A549 (cell line): ENCODE measurements around the gene KDM3A. TPM values are rescaled to one million over a fixed set of nuclear protein-coding genes. Genes with fewer than 3 reads are reported as not detected.

ENCODE experiments used
- ATAC-seq, 2 experiments: fragments of 200-7000 bp in 1 of 2; fragments of >200 bp in 1 of 2; cut with Nextera tagmentation in 1 of 2; cut with Tn5 transposase in 1 of 2; 3 replicates each; pipeline versions ENCODE4 v1.8.0 to v1.9.1; 2018 to 2020; ENCODE audit warnings: mild to moderate bottlenecking in 1 of 2, moderate library complexity in 1 of 2
- CTCF ChIA-PET: fragments of 300-600 bp; sonication (Branson Sonifier 250); formaldehyde crosslinking; extraction: SDS; loops from one replicate; lab custom pipeline; 2021; ENCODE audit warnings: antibody characterized with exemption, inconsistent platforms; lab: Yijun Ruan, JAX
- POLR2A ChIA-PET: fragments of 350-600 bp; formaldehyde crosslinking; extraction: SDS; loops from one replicate; lab custom pipeline; 2021; ENCODE audit warnings: antibody characterized with exemption, inconsistent platforms; lab: Yijun Ruan, JAX
- DNase-seq, 2 experiments: peaks; one replicate each; pipeline versions ENCODE4 v3.0.0 to v3.0.0-alpha.2; 2011 to 2016; ENCODE audit warnings: low read depth in 1 of 2, low spot score in 1 of 2
- FAIRE-seq: peaks from 2 replicates; lab custom pipeline; 2011; peaks lifted over from hg19 to GRCh38; lab: Jason Lieb, UNC
- H3K27ac ChIP-seq, 2 experiments: fragments of >200 bp; sonication (Bioruptor Twin); formaldehyde crosslinking; 3 replicates each; pipeline ENCODE4 v1.5.1; 2016 to 2017
- H3K4me1 ChIP-seq: fragments of >200 bp; sonication (Bioruptor Twin); formaldehyde crosslinking; 3 replicates; pipeline ENCODE4 v1.6.1; 2016
- H3K4me2 ChIP-seq: fragments of >200 bp; sonication (Bioruptor Twin); formaldehyde crosslinking; 3 replicates; pipeline ENCODE4 v1.6.1; 2016
- H3K4me3 ChIP-seq: fragments of >200 bp; sonication (Bioruptor Twin); formaldehyde crosslinking; 3 replicates; pipeline ENCODE4 v1.5.1; 2016
- H3K9me3 ChIP-seq: fragments of >200 bp; sonication (Bioruptor Twin); formaldehyde crosslinking; 3 replicates; pipeline ENCODE4 v1.6.1; 2016
- CBX8 ChIP-seq: fragments of 200-600 bp; sonication (generic); IDR thresholded peaks from 2 replicates; pipeline ENCODE4 v1.6.1; 2016
- CHD2 ChIP-seq: fragments of 150-350 bp; IDR thresholded peaks from 2 replicates; pipeline ENCODE4 v1.6.1; 2014; ENCODE audit warnings: low read length; ENCODE audit not compliant: partially characterized antibody
- CTCF ChIP-seq: fragments of >200 bp; sonication (Bioruptor Twin); formaldehyde crosslinking; IDR thresholded peaks from 3 replicates; pipeline ENCODE4 v1.5.1; 2016
- EHF ChIP-seq: fragments of 250-450 bp; sonication (Bioruptor Pico); IDR thresholded peaks from 2 replicates; pipeline ENCODE4 v1.5.0; 2020; ENCODE audit warnings: mild to moderate bottlenecking
- EHMT2 ChIP-seq: fragments of 200-600 bp; sonication (generic); IDR thresholded peaks from 2 replicates; pipeline ENCODE4 v1.6.1; 2016; ENCODE audit warnings: antibody characterized with exemption, low read depth, mild to moderate bottlenecking, moderate library complexity
- FOSB ChIP-seq: fragments of 250-450 bp; sonication (Bioruptor Pico); IDR thresholded peaks from 2 replicates; pipeline ENCODE4 v1.5.0; 2020; ENCODE audit warnings: mild to moderate bottlenecking, moderate library complexity
- GATA3 ChIP-seq: IDR thresholded peaks from 2 replicates; pipeline ENCODE4 v1.6.1; 2012; ENCODE audit warnings: borderline replicate concordance
- HDAC2 ChIP-seq: fragments of 200-600 bp; sonication (generic); IDR thresholded peaks from 2 replicates; pipeline ENCODE4 v1.6.1; 2016
- HEYL ChIP-seq: fragments of 250-450 bp; sonication (Bioruptor Pico); IDR thresholded peaks from 2 replicates; pipeline ENCODE4 v1.8.0; 2021; ENCODE audit warnings: mild to moderate bottlenecking, moderate library complexity
- HMGXB4 ChIP-seq: fragments of 250-450 bp; sonication (Bioruptor Pico); IDR thresholded peaks from 2 replicates; pipeline ENCODE4 v1.5.0; 2021; ENCODE audit warnings: mild to moderate bottlenecking, moderate library complexity, borderline replicate concordance
- HOXA7 ChIP-seq: fragments of 250-450 bp; sonication (Bioruptor Pico); IDR thresholded peaks from 2 replicates; pipeline ENCODE4 v1.5.0; 2020; ENCODE audit warnings: mild to moderate bottlenecking, moderate library complexity
- HOXB13 ChIP-seq: fragments of 250-450 bp; sonication (Bioruptor Pico); IDR thresholded peaks from 2 replicates; pipeline ENCODE4 v1.5.0; 2020; ENCODE audit warnings: low read depth, mild to moderate bottlenecking, moderate library complexity
- HOXB5 ChIP-seq: fragments of 250-450 bp; sonication (Bioruptor Pico); IDR thresholded peaks from 2 replicates; pipeline ENCODE4 v1.5.0; 2020; ENCODE audit warnings: mild to moderate bottlenecking, moderate library complexity
- JUNB ChIP-seq: fragments of >200 bp; sonication (Bioruptor Twin); formaldehyde crosslinking; IDR thresholded peaks from 2 replicates; pipeline ENCODE4 v1.6.1; 2016
- KDM5A ChIP-seq: fragments of 200-600 bp; sonication (generic); IDR thresholded peaks from 2 replicates; pipeline ENCODE4 v1.6.1; 2016; ENCODE audit warnings: antibody characterized with exemption, mild to moderate bottlenecking
- NPAS2 ChIP-seq: fragments of 250-450 bp; sonication (Bioruptor Pico); IDR thresholded peaks from 2 replicates; pipeline ENCODE4 v1.8.0; 2022; ENCODE audit warnings: mild to moderate bottlenecking, moderate library complexity, borderline replicate concordance
- PBX3 ChIP-seq: IDR thresholded peaks from 2 replicates; pipeline ENCODE4 v1.6.1; 2012
- RARB ChIP-seq: fragments of 250-450 bp; sonication (Bioruptor Pico); IDR thresholded peaks from 2 replicates; pipeline ENCODE4 v1.8.0; 2021; ENCODE audit warnings: mild to moderate bottlenecking, moderate library complexity
- RCOR1 ChIP-seq: fragments of 150-350 bp; IDR thresholded peaks from 2 replicates; pipeline ENCODE4 v1.6.1; 2014; ENCODE audit warnings: antibody characterized with exemption, low read length, low read depth
- RNF2 ChIP-seq: fragments of 200-600 bp; sonication (generic); IDR thresholded peaks from 2 replicates; pipeline ENCODE4 v1.6.1; 2016; ENCODE audit warnings: low read depth, mild to moderate bottlenecking, antibody characterized with exemption, moderate library complexity, borderline replicate concordance
- SREBF2 ChIP-seq: fragments of 450-650 bp; IDR thresholded peaks from 2 replicates; pipeline ENCODE4 v1.6.1; 2014; ENCODE audit warnings: mild to moderate bottlenecking, moderate library complexity
- TFCP2L1 ChIP-seq: fragments of 250-450 bp; sonication (Bioruptor Pico); IDR thresholded peaks from 2 replicates; pipeline ENCODE4 v1.5.0; 2021; ENCODE audit warnings: mild to moderate bottlenecking
- ZC3H11A ChIP-seq: fragments of 450-650 bp; IDR thresholded peaks from 2 replicates; pipeline ENCODE4 v1.6.1; 2014; ENCODE audit warnings: antibody characterized with exemption, mild to moderate bottlenecking
- ZFP36 ChIP-seq: fragments of 450-650 bp; IDR thresholded peaks from 2 replicates; pipeline ENCODE4 v1.6.1; 2014; ENCODE audit warnings: borderline replicate concordance; ENCODE audit not compliant: partially characterized antibody
- ZNF302 ChIP-seq: fragments of 250-450 bp; sonication (Bioruptor Pico); IDR thresholded peaks from 2 replicates; pipeline ENCODE4 v1.9.0; 2021; ENCODE audit warnings: inconsistent platforms, mild to moderate bottlenecking, moderate library complexity
- WGBS: methylation state at CpG from one replicate; pipeline ENCODE4 v1.1.6; 2017; ENCODE audit errors: missing lambda C conversion rate; 5-methylcytosine and 5-hydroxymethylcytosine counted together
- polyA plus RNA-seq, 4 experiments: library from polyadenylated mRNA; depleted of rRNA in 3 of 4; stranded (reverse); fragments of >200 nt; fragmentation: RNase III in 1 of 4; extraction: RNeasy Plus Mini Kit Qiagen cat#74134 plus additional on column Dnase treatment in 1 of 4; gene quantifications; 2 replicates in 3 of 4; 3 replicates in 1 of 4; pipeline ENCODE4 v1.2.3, GENCODE V29; 2011 to 2017

The KDM3A gene
- polyA plus RNA-seq, 2 of the 4 experiments (the other 2 are of a cell fraction): 21.2 to 57.0 TPM

GRCh38 chr2:86519349-86519748 is 78.2 kb downstream of the KDM3A start:
- 96% methylated on average over 1 of the region's 1 CpG for WGBS
- TF ChIP-seq CHD2: no peak
- no peak for TF ChIP-seq RARB (CRISPR knock-in tag)
- no peak for TF ChIP-seq EHF (CRISPR knock-in tag)
- DNase-seq (no peak), FAIRE-seq (peak; percentile 82), ATAC-seq (no peak)
- CTCF ChIA-PET: interaction anchor here (1.2 kb wide), 1 partner anchor 36 kb away, joined by 5 read pairs; no protein-coding TSS in a partner anchor
- Histone ChIP-seq H3K4me3 (no peak overlapping the region), H3K9me3 (peaks cover 9% of the 10 kb centered on the region; the same call in 2 of the 3 replicates), H3K4me1 (no peaks in the 10 kb centered on the region), H3K4me2 (no peak overlapping the region), H3K27ac (no peak overlapping the region)
- POLR2A ChIA-PET: no interaction called here

- Histone ChIP-seq H3K4me3 (no peak overlapping the region), H3K4me1 (no peaks in the 10 kb centered on the region), H3K27ac (no peak overlapping the region), H3K4me2 (no peak overlapping the region), H3K9me3 (peaks cover 9% of the 10 kb centered on the region; the same call in 2 of the 3 replicates)
- no peak for TF ChIP-seq CHD2
- WGBS: 94% methylated on average over 1 of the region's 1 CpG
- CTCF ChIA-PET: no interaction called here
- ATAC-seq: no peak
- POLR2A ChIA-PET: no interaction called here
- DNase-seq: peak in 1 of 2 experiments; percentile 35
- no peak for FAIRE-seq
These were observed 79.0 kb downstream of the KDM3A start for GRCh38 chr2:86520153-86520552.

GRCh38 chr2:86521922-86522321 is 80.8 kb downstream of the KDM3A start:
- Histone ChIP-seq H3K4me3 (no peak overlapping the region), H3K4me2 (no peak overlapping the region), H3K9me3 (peaks cover 9% of the 10 kb centered on the region; the same call in 2 of the 3 replicates), H3K4me1 (no peaks in the 10 kb centered on the region), H3K27ac (no peak overlapping the region)
- POLR2A ChIA-PET: interaction anchor here (0.6 kb wide), 1 partner anchor 85 kb away, joined by 4 read pairs; no protein-coding TSS in a partner anchor
- FAIRE-seq: no peak
- CTCF ChIA-PET: no interaction called here
- ATAC-seq: no peak
- no peak for DNase-seq
- 100% methylated on average over 1 of the region's 1 CpG for WGBS
- no peak for TF ChIP-seq TFCP2L1
- no peak for TF ChIP-seq ZNF302 (CRISPR knock-in tag)
- TF ChIP-seq HDAC2: no peak
- TF ChIP-seq SREBF2: no peak
- no peak for TF ChIP-seq EHMT2
- no peak for TF ChIP-seq HOXB5 (CRISPR knock-in tag)
- TF ChIP-seq PBX3: no peak
- TF ChIP-seq ZFP36: no peak
- no peak for TF ChIP-seq KDM5A
- no peak for TF ChIP-seq JUNB
- TF ChIP-seq RCOR1: no peak
- TF ChIP-seq HOXB13 (CRISPR knock-in tag): no peak
- TF ChIP-seq ZC3H11A: no peak
- TF ChIP-seq FOSB (CRISPR knock-in tag): no peak
- TF ChIP-seq HOXA7 (CRISPR knock-in tag): no peak

- ATAC-seq: no peak
- TF ChIP-seq KDM5A (no peak), HMGXB4 (no peak), GATA3 (no peak), TFCP2L1 (no peak), RNF2 (no peak), NPAS2 (CRISPR knock-in tag) (no peak), HEYL (CRISPR knock-in tag) (no peak), CBX8 (no peak), EHMT2 (no peak), HDAC2 (no peak), CTCF (no peak)
- TF ChIP-seq, all 56 proteins: peak for 0
- no peaks in the 10 kb centered on the region for H3K4me1 ChIP-seq
- H3K4me2 ChIP-seq: no peak overlapping the region
- POLR2A ChIA-PET: no interaction called here
- no peak overlapping the region for H3K4me3 ChIP-seq
- WGBS: 91% methylated on average over 2 of the region's 2 CpGs
- H3K9me3 ChIP-seq: peaks cover 9% of the 10 kb centered on the region; the same call in 2 of the 3 replicates
- CTCF ChIA-PET: interaction anchor here (1.1 kb wide), 1 partner anchor 13 kb away, joined by 3 read pairs; no protein-coding TSS in a partner anchor
- no peak for FAIRE-seq
- H3K27ac ChIP-seq: no peak overlapping the region
- DNase-seq: no peak
These were observed 81.5 kb downstream of the KDM3A start for GRCh38 chr2:86522711-86523110.
